NCI-H2107 treated with DMSO at 0.1 percent for 48 hours (cell line): Measurements from ENCODE around the gene SCN4A.
"Not testable (repeated sequence)": the region's sequence is repeated elsewhere in the genome, so short reads cannot be mapped to it uniquely, and the experiment has no call there.

Experiments
- DNase-seq: peaks from one replicate; lab custom pipeline; 2025; ENCODE audit not compliant: unreplicated experiment; lab: John Stamatoyannopoulos, UW

Gene SCN4A

DNA sequence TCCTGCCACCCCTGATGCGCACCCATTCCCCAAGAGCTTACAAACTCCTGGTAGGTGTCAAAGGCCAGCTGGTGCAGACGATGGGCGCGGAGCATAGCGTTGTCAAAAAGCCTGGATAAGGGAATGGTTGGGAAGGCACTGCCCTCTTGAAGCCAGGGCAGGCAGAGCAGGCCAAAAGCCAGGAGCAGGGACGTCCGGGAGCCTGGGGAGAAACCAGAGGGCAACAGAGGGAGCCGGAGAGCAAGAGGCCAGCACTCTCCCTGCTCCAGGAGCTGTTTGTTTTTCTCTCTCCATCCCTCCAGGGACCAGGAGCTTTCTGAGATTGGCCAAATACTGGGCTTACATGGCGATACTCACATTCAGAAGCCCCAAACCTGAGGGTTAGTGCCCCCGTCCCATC, 54.4 kb downstream of the SCN4A start:
- DNase-seq = no peak

DNA sequence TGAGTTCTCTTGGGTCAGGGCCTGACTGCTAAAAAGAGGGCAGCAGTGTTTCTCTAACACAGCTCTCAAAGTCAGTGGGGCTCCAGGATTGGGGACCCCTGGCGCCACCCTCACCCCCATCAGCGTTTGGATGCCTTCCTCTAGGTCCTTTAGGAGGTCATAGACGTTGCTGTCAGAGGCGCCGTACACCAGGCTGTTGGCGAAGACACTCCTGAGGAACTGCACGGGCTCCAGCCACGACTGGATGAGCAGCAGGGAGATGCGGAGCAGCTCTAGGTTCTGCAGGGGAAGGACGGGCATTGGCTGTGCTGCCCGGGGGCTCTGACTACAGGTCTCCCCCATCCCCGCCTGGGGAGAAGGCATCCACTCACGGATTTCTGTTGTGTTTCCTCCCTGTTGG, 55.1 kb downstream of the SCN4A start:
- DNase-seq = no peak

DNA sequence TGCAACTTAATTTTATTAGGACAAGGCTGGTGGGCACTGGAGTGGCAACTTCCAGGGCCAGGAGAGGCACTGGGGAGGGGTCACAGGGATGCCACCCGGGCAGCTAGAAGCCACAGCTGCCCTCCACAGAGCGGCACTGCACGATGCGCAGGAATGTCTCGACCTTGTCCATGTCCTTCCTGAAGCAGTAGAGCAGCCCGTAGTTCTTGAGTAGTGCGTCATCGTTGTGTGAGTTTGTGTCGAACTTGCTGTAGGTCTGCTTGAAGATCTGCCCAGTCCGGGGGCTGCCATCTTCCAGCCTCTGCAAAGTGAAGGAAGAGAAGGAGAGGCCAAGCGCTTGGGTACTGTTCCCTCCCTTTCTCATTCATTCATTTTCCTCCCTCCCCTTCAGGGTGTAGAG, 55.5 kb downstream of the SCN4A start:
- DNase-seq = not testable (repeated sequence)

DNA sequence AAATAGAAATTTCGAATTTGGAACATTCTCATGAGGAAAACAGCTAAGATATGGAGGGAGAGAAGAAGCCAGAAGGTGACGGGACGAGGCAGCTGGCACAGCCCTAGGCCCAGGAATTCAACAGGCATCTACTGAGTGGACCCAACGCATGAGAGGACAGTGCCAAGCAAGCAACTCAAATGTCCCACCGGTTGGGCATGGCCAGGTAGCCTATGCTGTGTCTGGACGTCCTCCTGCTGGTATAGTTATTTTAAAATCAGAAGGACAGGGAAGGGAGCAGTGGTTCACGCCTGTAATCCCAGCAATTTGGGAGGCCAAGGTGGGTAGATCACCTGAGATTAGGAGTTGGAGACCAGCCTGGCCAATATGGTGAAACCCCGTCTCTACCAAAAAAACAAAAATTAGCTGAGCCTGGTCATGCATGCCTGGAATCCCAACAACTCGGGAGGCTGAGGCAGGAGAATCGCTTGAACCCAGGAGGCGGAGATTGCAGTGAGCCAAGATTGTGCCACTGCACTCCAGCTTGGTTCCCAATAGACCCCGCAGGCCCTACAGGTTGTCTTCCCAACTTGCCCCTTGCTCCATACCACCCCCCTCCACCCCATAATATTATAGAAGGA, 56.0 kb downstream of the SCN4A start:
- DNase-seq = no peak

DNA sequence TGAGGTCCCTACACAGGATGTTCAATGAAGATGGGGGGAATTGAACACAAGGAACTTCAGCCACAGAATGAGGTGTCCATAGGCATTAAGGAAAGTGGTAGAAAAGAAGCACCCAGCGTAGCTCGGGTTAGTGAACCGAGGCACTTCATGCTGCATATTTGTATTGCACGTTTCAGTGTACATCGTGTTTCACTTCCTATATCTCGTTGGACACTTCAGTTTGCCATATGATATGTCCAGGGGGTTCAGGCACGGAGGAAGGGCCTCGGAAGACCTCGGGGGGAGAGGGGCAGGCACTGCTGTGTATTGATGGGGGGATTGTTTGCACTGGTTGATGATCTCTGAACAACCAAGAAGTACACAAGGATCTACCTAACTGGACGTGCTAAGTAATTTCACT, 57.0 kb downstream of the SCN4A start:
- DNase-seq = not testable (repeated sequence)

DNA sequence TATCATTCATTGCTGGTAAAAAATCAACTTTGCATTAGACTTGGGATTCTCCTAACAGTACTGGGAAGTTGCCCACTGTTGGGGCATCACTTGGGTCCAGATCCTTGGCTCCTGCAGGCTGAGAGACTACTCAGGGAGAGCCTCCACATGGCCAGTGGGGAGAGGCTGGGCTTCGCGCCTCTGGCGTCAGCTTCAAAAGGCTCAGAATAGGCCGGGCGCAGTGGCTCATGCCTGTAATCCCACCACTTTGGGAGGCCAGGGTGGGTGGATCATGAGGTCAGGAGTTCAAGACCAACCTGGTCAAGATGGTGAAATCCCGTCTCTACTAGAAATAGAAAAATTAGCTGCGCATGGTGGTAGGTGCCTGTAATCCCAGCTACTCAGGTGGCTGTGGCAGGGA, 58.2 kb downstream of the SCN4A start:
- no peak for DNase-seq

DNA sequence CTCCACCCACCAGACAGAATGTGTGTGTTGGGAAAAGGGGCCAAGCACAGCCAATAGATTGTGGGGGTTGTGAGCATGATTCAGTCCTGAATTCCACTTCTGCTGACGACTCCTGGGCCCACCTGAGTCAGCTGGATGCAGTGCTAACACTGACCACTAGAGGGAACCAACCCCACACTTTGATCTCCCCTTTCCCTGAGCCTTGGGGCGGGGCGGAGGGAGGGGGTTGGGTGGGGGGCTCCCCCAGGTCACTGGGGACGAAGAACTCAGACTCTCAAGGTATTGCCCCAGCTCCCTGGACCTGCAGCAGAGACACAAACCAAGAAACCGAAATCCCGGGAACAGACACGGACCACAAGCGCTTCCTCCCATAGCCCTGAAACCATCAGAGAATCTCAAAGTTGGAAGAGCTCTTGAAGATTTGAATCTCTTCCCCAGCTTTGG, 61.0 kb downstream of the SCN4A start:
- no peak for DNase-seq

DNA sequence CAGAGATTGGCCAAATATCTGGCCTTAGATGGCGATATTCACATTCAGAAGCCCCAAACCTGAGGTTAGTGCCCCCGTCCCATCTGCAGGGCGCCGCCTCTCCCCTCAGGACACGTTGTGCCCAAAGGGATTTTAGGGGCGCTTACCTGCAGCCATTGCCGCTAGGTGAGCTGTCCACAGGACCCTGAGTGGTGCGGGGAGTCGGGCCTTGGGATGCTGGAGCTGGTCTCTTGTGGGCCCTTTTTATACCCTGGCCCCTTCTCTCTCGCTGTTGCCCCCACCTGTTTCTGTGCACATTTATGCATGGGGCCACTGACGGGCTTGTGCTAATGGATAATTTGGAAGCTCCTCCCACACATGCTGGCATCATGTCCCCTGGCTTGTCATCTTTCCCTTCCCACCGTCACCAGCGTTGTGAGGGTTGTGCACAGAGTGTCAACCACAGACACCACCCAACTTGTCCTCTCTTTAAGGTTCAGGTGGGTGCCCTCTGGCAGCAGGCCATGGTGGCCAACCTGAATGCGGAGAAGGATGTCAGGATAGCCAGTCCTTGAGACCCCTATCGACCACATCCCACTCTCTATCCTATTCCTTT, 61.6 kb downstream of the SCN4A start, which contains the start of gene CSHL1:
Gene CSHL1 (minus strand): TSS at position 218 of the 595 bp plus-strand sequence. CDS start 62 bp downstream, at position 156.
- no peak for DNase-seq

DNA sequence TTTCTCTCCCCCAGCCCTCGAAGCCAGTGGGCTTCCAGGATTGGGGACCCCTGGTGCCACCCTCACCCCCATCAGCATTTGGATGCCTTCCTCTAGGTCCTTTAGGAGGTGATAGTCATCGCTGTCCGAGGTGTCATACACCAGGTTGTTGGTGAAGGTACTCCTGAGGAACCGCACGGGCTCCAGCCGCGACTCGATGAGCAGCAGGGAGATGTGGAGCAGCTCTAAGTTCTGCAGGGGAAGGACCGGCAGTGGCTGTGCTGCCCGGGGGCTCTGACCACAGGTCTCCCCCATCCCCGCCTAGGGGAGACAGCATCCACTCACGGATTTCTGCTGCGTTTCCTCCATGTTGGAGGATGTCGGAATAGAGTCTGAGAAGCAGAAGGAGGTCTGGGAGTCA, 62.6 kb downstream of the SCN4A start:
- DNase-seq = no peak

DNA sequence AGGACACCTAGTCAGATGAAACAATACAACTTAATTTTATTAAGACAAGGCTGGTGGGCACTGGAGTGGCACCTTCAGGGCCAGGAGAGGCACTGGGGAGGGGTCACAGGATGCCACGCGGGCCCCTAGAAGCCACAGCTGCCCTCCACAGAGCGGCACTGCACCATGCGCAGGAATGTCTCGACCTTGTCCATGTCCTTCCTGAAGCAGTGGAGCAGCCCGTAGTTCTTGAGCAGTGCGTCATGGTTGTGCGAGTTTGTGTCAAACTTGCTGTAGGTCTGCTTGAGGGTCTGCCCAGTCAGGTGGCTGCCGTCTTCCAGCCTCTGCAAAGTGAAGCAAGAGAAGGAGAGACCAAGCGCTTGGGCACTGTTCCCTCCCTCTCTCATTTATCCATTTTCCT, 63.1 kb downstream of the SCN4A start:
- not testable (repeated sequence) for DNase-seq

DNA sequence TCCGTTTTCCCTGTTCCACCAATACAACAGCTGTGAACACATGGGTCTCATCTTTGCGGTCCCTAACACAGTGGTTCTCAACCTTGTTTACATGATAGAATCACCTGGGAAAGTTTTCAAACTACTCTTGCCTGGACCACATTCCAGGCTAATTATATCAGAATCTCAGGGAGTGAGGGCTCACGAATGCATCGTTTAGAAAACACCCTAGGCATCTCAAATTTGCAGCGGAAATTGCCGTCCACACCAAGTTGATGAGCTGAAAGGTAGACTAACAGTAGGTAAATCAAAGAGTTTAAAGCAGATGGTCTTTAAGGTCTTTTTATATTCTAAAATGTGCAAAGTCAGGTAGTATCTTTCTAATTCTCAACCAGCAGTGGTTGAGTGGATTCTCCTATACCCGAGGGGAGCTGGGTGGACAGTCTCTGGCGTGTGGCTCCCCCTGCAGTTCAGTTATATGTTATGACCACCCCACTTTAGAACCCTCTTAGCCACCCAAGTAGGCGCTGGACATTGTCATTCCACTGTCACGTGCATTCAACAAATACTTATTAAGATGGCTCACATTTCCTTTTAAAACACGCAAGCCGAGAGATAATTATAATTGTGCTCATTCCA, 65.4 kb downstream of the SCN4A start:
- not testable (repeated sequence) for DNase-seq

DNA sequence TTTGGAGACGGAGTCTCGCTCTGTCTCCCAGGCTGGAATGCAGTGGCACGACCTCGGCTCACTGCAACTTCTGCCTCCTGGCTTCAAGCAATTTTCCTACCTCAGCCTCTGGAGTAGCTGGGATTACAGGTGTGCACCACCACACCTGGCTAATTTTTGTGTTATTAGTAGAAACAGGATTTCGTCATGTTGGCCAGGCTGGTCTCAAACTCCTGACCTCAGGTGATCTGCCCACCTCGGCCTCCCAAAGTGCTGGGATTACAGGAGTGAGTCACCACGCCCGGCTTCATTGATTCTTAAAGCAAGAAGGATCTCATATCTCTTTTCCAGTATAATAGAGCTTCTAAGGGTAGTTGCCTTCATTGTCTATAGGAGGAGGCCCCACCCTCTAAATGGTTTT, 67.9 kb downstream of the SCN4A start:
- DNase-seq = not testable (repeated sequence)

DNA sequence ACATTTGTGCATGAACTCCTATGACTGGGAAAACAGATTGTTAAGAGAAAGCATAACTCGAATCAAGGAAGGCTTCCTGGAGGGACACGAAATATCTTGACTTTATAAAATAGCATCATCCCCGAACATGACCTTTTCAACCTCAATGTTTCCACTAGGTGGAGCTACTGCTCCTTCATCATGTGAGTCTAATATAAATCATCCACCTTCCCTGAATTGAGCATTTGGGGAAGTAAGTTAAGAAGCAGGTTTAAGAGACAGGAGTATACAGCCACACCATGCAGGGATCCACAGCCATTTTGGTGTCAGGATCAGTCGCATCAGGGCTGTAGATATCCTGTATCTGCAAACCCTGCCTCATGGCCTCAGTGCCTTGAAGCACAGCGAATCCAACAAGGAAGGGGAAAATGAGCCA, 68.9 kb downstream of the SCN4A start:
- not testable (repeated sequence) for DNase-seq

DNA sequence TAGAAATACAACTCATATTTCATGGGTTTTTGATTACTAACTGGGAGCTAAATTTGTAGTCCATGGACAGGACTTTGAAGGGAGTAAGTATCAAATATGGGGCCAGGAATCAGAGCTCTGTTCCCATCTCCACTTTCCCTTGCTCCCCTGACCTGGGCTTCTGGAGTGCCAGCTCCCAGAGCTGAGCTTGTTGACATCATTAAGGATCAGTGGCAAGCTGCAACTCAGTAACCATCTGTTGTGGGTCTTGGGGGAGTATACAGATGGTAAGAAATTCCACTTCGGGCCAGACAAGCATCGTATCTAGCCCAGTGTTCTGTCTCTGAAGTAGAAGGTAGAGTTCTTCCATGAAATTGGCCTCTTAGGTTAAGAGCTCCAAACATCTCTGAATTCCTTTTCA, 70.7 kb downstream of the SCN4A start:
- not testable (repeated sequence) for DNase-seq

DNA sequence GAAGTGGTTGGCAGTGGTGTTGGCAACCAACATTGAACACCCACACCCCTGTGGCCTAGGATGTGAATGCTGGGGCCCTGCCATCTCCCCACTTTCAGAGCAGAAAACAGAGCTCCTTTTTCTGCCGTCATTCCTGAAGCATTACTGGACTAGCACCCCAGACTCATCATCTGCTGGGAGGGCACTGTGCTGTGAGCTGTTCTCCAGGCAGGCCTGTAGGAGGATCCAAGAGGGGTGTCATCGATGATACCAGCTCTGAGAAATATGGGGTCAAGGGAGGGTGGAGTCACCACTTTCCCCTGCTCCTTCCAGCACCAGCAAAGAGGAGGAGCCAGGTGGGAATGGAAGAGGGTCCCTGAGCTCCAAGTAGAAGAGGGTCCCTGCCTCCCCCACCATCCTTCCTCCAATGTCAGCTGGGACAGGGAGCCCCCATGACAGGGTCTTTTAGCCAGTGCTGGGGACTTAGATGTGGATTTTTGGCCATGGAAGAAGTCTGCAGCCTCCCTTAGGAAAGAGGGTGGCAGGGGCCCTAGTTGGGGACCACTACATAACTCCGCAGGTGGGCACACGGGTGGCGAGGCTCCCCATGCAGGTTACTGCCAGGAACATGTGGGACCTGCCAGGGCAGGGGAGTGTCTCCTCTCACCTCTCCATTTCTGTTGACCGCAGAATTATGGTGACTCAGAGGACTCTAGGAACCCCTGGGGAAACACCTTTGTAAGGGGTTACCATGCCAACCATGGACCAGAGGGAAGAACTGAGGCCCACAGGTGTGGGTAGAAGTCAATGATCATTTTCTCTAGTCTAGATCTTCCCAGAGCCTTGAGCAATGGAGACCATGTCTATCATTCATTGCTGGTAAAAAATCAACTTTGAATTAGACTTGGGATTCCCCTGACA, 73.6 kb downstream of the SCN4A start:
- DNase-seq = not testable (repeated sequence)

DNA sequence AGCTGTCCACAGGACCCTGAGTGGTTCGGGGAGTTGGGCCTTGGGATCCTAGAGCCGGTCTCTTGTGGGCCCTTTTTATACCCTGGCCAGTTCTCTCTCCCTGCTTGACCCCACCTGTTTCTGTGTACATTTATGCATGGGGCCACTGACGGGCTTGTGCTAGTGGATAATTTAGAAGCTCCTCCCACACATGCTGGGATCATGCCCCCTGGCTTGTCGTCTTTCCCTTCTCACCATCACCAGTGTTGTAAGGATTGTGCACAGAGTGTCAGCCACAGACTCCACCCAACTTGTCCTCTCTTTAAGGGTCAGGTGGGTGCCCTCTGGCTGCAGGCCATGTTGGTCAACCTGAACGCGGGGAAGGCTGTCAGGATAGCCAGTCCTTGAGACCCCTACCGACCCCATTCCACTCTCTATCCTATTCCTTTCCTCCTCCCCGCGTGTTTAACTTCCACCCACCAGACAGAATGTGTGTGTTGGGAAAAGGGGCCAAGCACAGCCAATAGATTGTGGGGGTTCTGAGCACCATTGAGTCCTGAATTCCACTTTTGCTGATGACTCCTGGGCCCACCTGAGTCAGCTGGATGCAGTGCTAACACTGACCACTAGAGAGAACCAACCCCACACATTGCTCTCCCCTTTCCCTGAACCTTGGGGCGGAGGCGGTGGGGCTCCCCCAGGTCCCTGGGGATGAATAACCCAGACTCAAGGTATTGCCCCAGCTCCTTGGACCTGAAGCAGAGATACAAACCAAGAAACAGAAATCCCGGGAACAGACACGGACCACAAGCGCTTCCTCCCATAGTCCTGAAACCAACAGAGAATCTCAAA, 76.0 kb downstream of the SCN4A start, which contains the start of gene CSH1:
Gene CSH1 (minus strand): TSS at position 51 of the 831 bp plus-strand sequence. CDS start 63 bp downstream, outside the sequence.
- not testable (repeated sequence) for DNase-seq

DNA sequence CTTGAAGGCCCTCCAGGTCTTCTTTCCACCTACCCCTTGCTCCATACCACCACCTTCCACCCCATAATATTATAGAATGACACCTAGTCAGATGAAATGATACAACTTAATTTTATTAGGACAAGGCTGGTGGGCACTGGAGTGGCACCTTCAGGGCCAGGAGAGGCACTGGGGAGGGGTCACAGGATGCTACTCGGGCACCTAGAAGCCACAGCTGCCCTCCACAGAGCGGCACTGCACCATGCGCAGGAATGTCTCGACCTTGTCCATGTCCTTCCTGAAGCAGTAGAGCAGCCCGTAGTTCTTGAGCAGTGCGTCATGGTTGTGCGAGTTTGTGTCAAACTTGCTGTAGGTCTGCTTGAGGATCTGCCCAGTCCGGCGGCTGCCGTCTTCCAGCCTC, 77.9 kb downstream of the SCN4A start:
- not testable (repeated sequence) for DNase-seq

DNA sequence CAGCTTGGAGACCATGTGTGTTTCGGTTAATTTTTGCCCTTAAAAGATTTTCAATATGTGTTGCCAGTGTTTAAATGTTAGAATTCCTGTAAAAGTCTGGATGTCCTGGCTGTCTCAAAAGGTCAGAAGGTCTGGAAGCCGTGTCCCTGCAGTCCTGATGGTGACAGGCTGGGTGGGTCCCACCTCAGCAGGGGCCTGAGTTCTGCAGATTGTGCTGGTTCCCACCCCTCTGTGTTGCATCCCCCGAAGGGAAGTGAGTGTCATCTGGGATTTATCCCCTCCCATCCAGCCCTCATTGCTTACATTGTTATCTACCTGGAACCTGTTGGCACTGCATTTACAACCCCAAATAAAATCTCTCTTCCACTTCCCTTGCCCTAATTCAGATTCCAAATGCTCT, 78.7 kb downstream of the SCN4A start:
- not testable (repeated sequence) for DNase-seq

DNA sequence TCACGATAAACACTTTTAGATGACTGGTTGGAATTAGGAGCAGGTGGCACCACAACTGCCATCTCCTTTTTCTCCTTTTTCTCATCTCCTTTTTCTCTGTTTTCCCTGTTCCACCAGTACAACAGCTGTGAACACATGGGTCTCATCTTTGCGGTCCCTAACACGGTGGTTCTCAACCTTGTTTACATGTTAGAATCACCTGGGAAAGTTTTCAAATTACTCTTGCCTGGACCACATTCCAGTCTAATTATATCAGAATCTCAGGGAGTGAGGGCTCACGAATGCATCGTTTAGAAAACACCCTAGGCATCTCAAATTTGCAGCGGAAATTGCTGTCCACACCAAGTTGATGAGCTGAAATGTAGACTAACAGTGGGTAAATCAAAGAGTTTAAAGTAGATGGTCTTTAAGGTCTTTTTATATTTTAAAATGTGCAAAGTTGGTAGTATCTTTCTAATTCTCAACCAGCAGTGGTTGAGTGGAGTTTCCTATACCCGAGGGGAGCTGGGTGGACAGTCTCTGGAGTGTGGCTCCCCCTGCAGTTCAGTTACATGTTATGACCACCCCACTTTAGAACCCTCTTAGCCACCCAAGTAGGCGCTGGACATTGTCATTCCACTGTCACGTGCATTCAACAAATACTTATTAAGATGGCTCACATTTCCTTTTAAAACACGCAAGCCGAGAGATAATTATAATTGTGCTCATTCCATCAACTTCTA, 80.2 kb downstream of the SCN4A start:
- not testable (repeated sequence) for DNase-seq
